GM12891 (cell line): ENCODE measurements around the gene CENATAC.

Source experiments
- PAX5 ChIP-seq: IDR thresholded peaks from 2 replicates; pipeline ENCODE4 v1.6.1; 2011; ENCODE audit warnings: low read length, moderate library complexity, mild to moderate bottlenecking; ENCODE audit not compliant: insufficient read depth, severe bottlenecking
- POLR2A ChIP-seq: IDR thresholded peaks from 2 replicates; pipeline ENCODE4 v1.6.1; 2011; ENCODE audit warnings: low read depth, low read length, control low read depth

- TF ChIP-seq POLR2A (no peak), PAX5 (no peak)
These were observed 34.0 kb downstream of the CENATAC start for GRCh38 chr11:119031912-119032280.
